HG03342 (cell line): ENCODE measurements around the gene PHACTR3.

Experiments used
- ATAC-seq: cut with Tn5 transposase; IDR thresholded peaks from one replicate; pipeline ENCODE4 v1.9.1; 2021; ENCODE audit warnings: mild to moderate bottlenecking, moderate library complexity; ENCODE audit not compliant: unreplicated experiment

Gene PHACTR3

DNA sequence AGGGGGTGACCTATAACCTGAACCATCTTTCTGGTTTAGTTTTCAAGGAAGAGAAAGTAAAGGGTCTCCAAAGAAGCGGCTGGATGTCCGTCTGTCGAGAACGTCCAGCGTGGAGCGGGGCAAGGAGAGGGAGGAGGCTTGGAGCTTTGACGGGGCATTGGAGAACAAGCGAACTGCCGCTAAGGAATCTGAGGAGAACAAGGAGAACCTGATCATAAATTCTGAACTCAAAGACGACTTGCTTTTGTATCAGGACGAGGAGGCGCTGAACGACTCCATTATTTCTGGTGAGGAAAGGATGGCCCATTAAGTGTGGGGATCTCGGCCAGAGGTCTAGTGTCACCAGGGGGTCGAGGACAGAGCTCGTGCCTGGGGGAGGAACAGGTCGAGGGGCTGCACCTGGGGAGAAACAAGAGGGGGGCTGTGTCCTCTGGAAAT, 169.9 kb downstream of the PHACTR3 start:
- no peak for ATAC-seq

DNA sequence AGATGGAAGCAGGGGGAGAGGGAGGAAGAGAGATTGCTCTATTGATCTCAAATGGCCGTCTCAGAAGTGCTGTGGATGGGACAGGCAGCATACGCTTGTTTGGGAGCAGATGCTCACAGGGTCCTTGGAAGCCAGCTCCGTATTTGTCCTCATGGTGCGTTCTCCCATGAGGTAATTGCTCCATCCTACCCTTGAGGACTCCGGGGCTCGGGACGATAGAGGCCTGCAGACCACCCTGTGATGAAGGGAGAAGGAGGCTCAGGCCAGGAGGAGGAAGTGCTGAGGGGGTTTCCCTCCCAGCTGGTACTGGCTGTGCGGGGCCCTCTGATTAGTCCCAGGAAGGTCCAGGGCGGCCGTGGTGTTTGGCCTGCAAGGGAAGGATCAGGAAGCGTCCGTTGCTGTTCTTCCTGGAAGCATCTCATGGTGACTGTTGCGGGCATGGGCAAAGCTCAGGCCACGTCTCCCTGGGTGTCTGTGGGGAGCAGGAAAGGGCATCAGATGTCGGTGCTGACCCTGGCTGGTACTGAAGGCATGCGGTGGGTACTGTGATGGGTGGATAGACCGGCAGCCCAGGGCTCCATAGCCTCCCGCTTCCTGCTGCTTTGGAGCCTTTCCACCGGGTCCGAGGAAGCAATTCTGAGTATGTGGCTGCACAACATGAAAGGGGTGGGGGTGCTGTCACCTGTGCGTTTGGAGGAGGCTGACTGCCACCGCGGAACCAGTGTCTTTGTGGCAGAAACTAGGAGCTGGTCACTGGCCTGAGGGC, 170.8 kb downstream of the PHACTR3 start:
- no peak for ATAC-seq

DNA sequence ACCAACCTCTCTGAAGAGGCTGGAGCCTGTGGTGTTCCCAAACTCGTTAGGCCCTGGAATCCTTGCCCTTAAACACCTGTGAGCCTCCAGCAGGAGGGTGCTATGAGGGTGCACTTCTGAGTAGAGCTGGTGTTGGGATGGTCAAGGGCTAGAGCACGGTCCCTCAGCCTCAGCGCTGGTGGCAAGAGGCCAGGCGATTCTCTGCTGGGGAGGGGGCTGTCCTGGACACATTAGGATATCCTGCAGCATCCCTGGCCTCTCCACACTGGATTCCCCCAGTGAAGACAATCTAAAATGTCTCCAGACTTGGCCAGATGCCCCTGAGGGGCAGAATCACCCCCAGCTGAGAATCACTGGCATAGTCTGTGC, 171.3 kb downstream of the PHACTR3 start:
- no peak for ATAC-seq

DNA sequence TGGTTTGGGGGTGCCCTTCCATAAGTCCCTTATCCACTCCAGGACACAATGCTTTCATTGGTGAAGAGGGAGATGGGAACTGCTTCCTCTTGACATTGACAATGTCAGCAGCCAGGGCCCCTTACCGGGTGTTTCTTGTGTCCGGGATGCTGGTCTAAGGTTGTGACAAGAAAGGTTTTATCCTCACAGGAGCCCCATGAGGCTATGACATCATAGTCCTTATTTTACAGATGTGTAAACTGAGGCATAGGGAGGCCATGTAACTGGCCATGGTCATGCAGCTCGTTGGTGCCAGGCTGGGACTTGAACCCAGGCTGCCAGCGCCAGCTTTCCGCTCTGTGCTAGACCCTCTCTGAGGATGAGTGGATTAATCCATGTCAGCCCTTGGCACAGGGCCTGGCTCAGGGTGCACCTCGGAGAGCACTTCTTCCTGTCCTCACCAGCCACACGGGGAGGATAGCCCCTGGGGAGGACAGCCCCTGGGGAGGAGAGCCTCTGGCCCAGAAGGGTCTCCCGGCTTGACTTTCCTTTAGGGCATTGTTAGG, 171.8 kb downstream of the PHACTR3 start:
- ATAC-seq: no peak

DNA sequence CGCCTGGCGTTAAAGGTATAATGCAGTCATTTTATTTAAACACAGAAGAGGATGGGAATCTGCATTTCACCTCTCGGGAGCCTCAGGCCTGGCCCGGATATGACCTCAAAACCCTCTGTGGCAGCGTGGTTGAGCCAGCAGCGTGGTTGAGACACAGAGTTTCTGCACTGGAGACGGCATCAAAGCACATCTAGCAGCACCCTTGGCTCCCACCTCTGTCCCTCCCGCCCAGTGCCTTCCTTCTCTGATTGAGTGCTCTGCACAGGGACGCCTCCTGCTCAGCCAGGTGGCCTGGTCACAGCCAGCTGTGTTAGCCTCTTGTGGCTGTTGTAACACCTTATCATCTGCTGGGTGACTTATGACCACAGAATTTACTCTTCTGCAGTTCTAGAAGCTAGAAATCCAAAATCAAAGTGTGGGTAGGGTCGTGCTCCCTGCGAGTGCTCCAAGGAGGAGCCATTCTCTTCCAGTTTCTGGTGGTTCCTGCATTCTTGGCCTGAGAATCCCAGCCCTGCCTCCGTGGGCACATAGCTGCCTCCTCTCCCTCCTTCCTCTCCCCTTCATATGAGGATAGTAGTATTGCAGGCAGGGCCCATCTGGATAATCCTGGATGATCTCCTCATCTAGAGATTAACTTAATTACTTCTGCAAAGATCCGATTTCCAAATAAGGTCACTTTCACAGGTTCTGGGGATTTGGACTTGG, 172.4 kb downstream of the PHACTR3 start:
- no peak for ATAC-seq

DNA sequence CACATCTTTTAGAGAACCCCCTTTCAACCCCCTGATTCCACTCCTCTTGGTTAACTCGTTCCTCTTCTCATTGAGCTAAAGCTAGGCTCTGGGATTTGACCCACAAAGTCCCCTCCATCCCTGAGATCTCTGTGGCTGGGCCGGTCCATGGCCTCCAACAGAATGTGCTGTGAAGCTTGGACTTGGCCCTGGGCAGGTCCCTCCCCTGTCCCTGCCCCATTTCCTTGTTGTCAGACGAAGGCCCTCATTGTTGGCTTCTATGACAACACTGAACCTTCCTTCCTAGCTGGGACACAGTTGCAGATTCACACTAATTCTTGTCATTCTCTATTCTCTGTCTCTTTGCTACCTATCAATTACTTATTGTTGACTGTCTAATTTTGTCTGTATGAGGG, 173.0 kb downstream of the PHACTR3 start:
- ATAC-seq: no peak

DNA sequence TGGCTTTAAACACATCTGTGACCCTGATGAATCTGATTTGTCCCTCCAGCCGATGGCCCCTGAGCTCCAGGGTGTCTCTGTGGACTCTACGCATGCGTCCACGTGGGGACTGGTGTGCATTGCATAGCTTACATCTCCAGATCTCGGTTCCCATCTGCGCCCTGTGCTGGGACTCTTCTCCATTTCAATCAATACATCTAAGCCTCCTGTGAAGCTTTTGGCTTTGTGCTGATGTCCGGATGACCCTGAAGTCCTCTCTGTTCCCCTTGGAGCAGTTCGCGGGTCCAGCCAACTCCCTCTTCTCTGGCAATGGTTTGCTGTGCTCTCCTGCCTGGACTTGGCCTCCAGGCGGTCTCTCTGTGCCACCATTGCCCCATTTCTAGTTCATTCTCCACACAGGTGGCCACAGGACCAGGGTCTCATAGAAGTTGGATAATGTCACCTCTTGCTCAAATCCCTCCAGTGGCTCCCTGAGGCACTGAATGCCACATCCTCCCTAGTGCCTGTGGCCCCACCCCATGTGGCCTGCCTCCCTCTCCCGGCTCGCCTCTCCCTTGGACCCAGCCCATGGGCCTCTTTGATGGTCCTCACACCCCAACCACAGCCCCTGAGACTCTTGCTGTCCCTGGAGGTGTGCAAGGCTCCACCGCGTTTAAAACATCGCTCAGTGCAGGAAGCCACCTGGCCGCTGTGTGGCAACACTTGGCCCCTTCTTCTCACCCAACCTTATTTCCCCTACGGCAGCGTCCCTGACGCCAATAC, 173.7 kb downstream of the PHACTR3 start:
- no peak for ATAC-seq

DNA sequence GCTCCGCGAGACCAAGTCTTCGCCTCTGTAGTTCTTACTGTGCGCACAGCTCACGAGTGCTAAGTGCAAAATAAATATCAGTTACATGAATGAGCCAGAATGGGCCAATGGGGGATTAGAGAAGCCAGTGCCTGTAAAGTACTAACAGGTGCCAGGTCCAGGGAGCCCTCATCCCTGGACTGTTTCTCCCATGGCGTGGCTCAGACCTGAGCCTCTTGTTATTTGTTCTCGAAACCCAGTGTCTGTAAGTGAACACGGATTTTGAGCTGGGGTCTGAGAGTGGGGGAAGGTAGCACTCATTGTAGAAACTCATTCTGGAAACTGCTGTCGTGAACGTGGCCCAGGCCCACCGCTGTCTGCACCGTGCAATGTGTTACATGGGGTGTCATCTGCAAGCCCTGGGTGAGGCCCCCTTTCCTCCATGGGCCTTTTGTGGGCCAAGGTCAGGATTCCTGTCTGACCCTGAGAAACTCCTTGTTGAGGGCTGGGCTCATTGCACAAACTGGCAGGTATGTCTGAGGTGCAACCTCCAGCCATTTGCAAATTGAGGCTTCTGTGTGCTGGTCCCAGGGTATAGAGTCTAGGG, 174.4 kb downstream of the PHACTR3 start:
- ATAC-seq: no peak

DNA sequence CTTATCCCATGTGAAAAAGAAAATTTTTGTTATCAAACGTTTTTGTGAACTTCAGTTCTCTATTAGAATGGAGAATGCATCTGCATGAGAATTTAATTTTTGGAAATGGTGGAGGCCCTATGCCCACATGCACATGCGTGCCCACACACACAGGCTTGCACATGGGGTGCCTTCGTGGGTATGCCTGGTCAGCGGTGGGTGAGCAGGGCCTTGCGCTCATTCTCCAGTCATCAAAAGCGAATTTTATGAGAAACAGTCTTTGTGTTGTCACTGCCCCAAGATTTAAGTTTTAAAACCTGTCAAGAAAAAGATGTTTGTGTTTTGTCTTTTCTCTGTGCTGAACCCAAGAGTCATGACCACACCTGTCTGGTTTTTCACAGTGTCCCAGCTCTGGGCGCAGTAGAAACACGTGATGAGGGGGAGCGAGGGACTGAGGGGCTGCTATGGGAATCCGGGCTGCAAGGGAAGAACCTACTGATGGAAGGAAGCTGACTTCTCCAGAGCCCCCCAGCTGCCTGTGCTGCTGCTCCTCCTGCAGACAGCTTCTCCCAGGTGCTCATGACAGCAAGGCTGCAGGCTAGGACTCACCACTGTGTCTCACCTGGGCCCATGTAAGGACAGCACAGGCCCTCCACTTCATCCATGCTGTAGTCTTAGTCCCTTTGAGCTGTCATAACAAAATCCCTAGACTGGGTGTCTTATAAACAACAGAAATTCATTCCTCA, 175.5 kb downstream of the PHACTR3 start:
- no peak for ATAC-seq

DNA sequence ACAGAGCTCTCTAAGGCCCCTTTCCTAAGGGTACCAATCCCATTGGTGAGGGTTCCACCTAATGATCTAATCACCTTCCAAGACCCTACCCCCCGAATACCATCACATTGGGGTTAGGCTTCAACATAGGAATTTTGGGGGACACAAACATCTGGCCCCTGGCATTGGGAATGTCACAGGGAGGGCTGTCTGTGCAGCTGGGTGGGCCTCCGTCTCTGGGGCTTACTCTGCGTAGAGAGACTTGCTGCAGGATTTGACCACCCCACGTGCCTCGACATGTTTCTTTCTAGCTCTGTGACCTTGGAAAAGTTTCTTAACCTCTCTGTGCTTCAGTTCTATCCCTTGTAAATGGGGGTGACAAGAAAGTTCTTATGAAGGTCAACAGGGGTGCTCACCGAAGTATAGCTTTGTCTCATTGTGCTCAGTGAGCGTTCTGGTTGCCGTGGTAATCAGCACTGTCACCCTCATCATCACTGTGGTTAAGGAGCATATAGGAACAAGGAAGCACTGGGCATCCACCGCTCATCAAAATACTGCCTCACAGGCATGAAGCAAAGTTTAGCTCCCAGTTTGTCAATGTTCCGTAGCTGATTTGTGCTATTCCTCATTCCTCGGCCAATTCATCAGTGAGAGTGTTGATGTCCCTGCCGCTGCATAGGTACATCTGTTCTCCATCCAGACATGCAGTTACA, 176.3 kb downstream of the PHACTR3 start:
- no peak for ATAC-seq

DNA sequence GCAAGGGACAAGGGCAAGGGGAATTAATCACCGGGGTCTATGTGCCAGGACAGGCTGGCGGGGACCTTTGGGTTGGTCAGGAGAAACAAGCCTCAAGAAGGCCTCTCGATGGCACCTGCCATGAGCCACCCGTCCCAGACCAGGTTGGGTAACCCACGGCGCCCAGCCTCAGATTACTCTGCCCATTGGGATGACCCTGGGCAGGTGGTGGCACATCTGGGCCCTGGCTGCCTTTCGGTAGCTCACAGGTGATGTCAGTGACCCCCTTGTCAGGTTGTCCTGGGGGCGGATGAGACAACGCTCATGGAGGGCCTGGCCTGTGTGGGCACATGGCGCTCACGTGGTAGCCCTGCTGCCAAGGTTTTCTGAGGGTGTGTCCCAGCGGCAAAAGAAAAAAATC, 176.9 kb downstream of the PHACTR3 start:
- ATAC-seq: no peak

DNA sequence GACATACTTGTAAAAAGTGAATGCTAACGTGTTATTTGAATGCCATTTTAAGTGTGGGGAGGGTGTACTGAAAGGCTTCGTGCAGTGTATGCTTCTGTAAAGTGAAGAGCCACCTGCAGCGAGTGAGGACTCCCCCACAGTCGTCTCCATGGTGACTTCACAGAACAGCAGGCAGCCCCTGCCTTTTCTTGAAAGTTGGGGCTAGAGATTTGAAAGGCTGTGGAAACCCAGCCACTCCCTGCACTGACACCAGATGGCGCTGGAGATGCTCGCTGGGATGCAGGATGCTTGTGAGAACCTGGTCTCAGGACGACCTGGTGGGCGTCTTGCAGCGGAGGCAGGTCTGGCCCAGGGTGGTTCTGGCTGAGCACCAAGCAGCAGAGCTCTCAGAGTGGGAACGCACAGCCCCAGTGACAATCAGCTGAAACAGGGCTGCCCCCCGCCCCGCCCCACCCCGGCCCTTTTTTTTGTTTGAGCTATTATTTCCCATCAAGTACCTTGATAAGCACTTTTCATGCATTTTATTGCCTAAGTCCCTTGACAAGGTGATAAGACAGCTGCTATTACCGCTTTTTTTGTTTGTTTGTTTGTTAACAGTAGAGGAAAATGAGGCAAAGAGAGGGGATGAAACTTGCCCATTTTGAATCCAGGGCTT, 178.8 kb downstream of the PHACTR3 start:
- no peak for ATAC-seq

DNA sequence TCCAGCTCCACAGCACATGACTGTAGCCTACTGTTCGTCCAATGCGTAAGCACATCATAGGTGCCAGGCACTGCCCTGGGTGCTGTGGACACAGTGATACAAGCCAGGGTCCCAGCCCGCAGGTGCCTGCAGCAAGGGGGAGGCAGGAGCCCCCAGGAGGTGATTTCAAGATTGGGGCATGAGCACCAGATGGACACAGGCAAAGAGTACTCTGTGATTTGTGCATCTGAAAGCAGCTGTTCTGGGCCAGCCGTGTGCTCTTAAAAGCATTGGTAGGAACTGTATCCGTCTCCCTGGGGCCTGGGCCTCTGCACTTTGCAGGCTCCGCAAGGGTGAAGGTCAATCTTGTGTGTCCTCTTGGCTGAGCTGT, 179.3 kb downstream of the PHACTR3 start:
- no peak for ATAC-seq

DNA sequence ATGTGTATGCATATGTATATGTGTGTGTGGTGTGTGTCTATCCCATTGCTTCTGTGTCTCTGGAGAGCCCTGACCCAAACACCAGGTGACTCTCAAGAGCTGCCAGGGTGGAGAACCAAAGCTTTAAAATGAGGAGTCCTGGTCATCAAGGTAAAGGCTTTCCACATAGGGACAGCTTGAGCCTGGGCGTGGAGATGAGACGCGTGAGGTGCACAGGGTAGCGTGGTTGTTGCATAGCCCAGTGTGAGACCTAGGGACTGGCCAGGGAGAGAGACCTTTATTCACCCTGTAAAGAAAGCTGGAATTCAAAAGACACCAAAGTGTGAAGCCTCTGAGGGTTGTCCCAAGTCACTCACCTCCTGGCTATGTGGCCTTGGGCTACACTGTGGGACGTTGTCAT, 180.0 kb downstream of the PHACTR3 start:
- no peak for ATAC-seq

DNA sequence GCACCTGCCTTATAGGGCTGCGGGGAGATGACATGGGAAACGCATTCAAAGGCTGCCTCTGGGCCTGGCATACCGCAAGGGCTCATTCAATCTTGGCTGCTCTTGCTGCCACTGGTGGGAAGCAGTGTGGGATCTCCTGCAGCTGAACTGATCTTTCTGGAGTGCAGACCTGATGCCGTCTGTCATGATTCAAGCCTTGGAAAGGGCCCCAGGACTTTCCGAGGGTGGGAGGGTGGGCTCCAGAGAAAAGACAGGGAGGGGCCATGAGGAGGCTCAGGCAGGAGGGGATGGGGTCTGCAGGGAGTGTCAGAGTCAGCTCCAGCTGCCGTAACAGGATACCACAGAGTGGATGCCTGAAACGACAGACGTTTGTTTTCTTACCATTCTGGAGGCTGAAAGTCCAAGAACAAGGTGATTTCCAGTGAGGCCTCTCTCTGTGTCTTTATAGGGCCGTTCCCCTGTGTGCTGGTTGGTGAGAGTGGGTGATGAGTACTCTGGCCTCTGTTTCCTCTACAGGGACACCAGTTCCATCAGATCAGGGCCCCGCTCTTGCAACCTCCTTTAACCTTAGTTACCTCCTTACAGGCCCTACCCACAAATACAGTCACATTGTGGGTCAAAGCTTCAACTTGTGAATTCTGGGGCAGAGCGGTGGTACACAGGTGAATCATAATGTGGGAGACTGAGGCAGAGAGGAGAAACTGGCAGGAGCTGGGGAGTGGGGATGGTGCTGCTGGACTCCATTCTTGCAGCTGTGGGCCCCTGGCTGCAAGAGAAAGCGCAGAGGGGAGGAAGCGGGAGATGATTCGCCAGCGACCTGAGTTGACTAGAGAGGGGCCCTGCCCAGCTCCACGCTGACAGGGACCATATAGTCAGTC, 180.7 kb downstream of the PHACTR3 start:
- no peak for ATAC-seq

DNA sequence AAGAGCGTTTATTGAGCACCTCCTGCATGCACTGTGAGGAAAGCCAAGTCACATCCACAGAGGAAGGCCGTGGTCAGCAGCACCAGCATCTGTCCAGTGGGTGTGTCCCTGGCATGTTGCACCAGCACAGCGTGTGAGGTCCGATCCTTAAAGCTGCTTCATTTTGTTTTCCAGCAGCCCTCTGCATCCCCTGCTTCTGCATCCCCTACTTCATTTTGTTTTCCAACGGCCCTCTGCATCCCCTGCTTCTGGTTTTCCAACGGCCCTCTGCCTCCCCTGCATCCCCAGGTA, 181.3 kb downstream of the PHACTR3 start:
- no peak for ATAC-seq

DNA sequence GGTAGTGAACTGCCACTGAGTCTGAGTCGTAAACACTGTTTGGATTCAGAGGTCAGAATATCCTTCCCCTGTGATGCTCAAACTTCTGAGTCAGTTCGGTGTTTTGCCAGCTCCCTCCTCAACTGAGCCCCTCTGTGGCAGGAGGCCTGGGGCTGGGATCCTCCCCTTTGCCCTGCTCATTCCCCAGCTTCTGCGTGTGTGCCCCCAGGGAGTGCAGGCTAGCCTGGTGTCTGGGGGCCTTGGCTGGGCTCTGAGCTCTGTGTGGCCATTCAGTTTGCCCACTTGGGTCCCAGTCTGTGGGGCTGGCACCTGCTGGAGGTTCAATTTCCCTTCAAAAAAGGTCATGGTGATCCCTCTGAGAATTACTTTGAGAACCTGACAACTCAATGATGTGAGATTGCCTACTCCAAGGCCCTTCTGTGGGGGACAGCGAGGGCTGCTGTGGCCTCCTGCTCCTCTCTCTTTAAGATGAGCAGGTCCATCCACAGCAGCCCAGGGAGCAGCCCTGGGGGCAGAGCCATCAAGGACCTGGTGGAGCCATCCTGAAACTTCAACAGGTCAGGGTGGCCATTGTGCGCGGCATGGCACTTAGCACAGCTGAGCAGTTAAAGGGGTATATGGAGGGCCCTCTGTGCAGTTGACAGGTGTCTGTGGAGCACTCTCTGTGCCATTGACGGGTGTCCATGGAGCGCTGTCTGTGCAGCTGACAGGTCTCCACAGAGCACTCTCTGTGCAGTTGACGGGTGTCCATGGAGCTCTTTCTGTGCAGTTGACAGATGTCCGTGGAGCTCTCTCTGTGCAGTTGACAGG, 181.9 kb downstream of the PHACTR3 start:
- no peak for ATAC-seq
